HG02852 (cell line): Measurements from ENCODE around the gene XAGE3.
"Not testable (repeated sequence)": the region's sequence is repeated elsewhere in the genome, so short reads cannot be mapped to it uniquely, and the experiment has no call there.

Experiments used
- ATAC-seq: cut with Tn5 transposase; IDR thresholded peaks from one replicate; pipeline ENCODE4 v1.9.1; 2021; ENCODE audit warnings: mild to moderate bottlenecking, moderate library complexity; ENCODE audit not compliant: unreplicated experiment

The XAGE3 gene

GRCh38 chrX:52843619-52844018, 24.3 kb downstream of the XAGE3 start:
- ATAC-seq = not testable (repeated sequence)

- ATAC-seq = no peak
Measured at GRCh38 chrX:52839137-52839536, 28.7 kb downstream of the XAGE3 start.

- no peak for ATAC-seq
Measured at GRCh38 chrX:52830551-52830950, 37.3 kb downstream of the XAGE3 start.

GRCh38 chrX:52824608-52825007, 43.3 kb downstream of the XAGE3 start:
- ATAC-seq = no peak

GRCh38 chrX:52821079-52821760, 46.7 kb downstream of the XAGE3 start:
- peak; percentile 60 for ATAC-seq

- ATAC-seq = no peak
Measured at GRCh38 chrX:52819788-52820187, 48.1 kb downstream of the XAGE3 start.
